HEK293 (cell line): Measurements from ENCODE around the gene CACNA1D.

ENCODE experiments used
- CTCF ChIA-PET: fragments of 350-600 bp; formaldehyde crosslinking; extraction: SDS; loops from one replicate; lab custom pipeline; 2021; ENCODE audit warnings: antibody characterized with exemption; lab: Yijun Ruan, JAX
- POLR2A ChIA-PET: fragments of 300-600 bp; formaldehyde crosslinking; extraction: SDS; loops from one replicate; lab custom pipeline; 2020; ENCODE audit warnings: antibody characterized with exemption, inconsistent platforms; lab: Yijun Ruan, JAX
- H3K27ac ChIP-seq: fragments of 200-500 bp; sonication (Bioruptor generic); 2 replicates; pipeline ENCODE4 v1.5.1; 2014; ENCODE audit warnings: low read depth, low read length, control low read depth, inconsistent platforms; ENCODE audit errors: extremely low read depth
- H3K36me3 ChIP-seq, 2 experiments: fragments of 200-500 bp in 1 of 2; sonication (Bioruptor generic) in 1 of 2; 1 replicate in 1 of 2; 2 replicates in 1 of 2; pipeline ENCODE4 v1.5.1; 2014 to 2017; ENCODE audit warnings: inconsistent platforms in 2 of 2, low read length in 2 of 2; ENCODE audit not compliant: control insufficient read depth in 2 of 2, insufficient read depth in 1 of 2
- H3K4me1 ChIP-seq: fragments of 200-500 bp; sonication (Bioruptor generic); 2 replicates; pipeline ENCODE4 v1.5.1; 2014; ENCODE audit warnings: mild to moderate bottlenecking, low read length, inconsistent platforms; ENCODE audit not compliant: control insufficient read depth, insufficient read depth
- H3K4me3 ChIP-seq: 2 replicates; pipeline ENCODE4 v1.5.1; 2011; ENCODE audit warnings: low read depth, mild to moderate bottlenecking, control low read depth, low read length, moderate library complexity
- H3K9me3 ChIP-seq: fragments of 200-500 bp; sonication (Bioruptor generic); 2 replicates; pipeline ENCODE4 v1.5.1; 2014; ENCODE audit warnings: low read depth, low read length, inconsistent platforms; ENCODE audit not compliant: control insufficient read depth, insufficient read depth
- ELK4 ChIP-seq: IDR thresholded peaks from 2 replicates; pipeline ENCODE4 v1.6.1; 2011; ENCODE audit warnings: mild to moderate bottlenecking, low read depth, low read length, borderline replicate concordance
- GLI2 ChIP-seq: fragments of 450-650 bp; formaldehyde crosslinking; IDR thresholded peaks from 2 replicates; pipeline ENCODE4; 2017; ENCODE audit warnings: missing biosample characterization, missing genetic modification characterization, low read depth, borderline replicate concordance
- GLIS1 ChIP-seq: fragments of 450-650 bp; formaldehyde crosslinking; IDR thresholded peaks from 2 replicates; pipeline ENCODE4 v1.5.1; 2016; ENCODE audit warnings: missing biosample characterization, missing genetic modification characterization
- HIC1 ChIP-seq: fragments of 450-650 bp; formaldehyde crosslinking; IDR thresholded peaks from 2 replicates; pipeline ENCODE4 v1.5.1; 2016; ENCODE audit warnings: missing biosample characterization, missing genetic modification characterization
- MZF1 ChIP-seq: fragments of 450-650 bp; formaldehyde crosslinking; IDR thresholded peaks from 2 replicates; pipeline ENCODE4 v1.5.1; 2017; ENCODE audit warnings: missing biosample characterization, missing genetic modification characterization, borderline replicate concordance
- SP2 ChIP-seq: fragments of 450-650 bp; formaldehyde crosslinking; IDR thresholded peaks from 2 replicates; pipeline ENCODE4 v1.5.1; 2016; ENCODE audit warnings: missing biosample characterization, missing genetic modification characterization
- SP3 ChIP-seq: fragments of 450-650 bp; formaldehyde crosslinking; IDR thresholded peaks from 2 replicates; pipeline ENCODE4 v1.5.1; 2016; ENCODE audit warnings: missing biosample characterization, missing genetic modification characterization
- ZIC2 ChIP-seq: fragments of 450-650 bp; formaldehyde crosslinking; IDR thresholded peaks from 2 replicates; pipeline ENCODE4 v1.5.1; 2016; ENCODE audit warnings: missing biosample characterization, missing genetic modification characterization
- ZNF114 ChIP-seq: fragments of 450-650 bp; formaldehyde crosslinking; IDR thresholded peaks from 2 replicates; pipeline ENCODE4 v1.5.0; 2017; ENCODE audit warnings: missing biosample characterization, missing genetic modification characterization
- ZNF169 ChIP-seq: fragments of 450-650 bp; formaldehyde crosslinking; IDR thresholded peaks from 2 replicates; pipeline ENCODE4 v1.5.1; 2016; ENCODE audit warnings: missing biosample characterization, missing genetic modification characterization
- ZNF248 ChIP-seq: fragments of 450-650 bp; formaldehyde crosslinking; IDR thresholded peaks from 2 replicates; pipeline ENCODE4 v1.5.1; 2017; ENCODE audit warnings: missing biosample characterization, missing genetic modification characterization
- ZNF280D ChIP-seq: fragments of 450-650 bp; formaldehyde crosslinking; IDR thresholded peaks from 2 replicates; pipeline ENCODE4 v1.5.1; 2016; ENCODE audit warnings: missing biosample characterization, missing genetic modification characterization
- ZNF423 ChIP-seq: fragments of 450-650 bp; formaldehyde crosslinking; IDR thresholded peaks from 2 replicates; pipeline ENCODE4 v1.5.1; 2016; ENCODE audit warnings: missing biosample characterization, missing genetic modification characterization
- ZNF560 ChIP-seq: fragments of 450-650 bp; formaldehyde crosslinking; IDR thresholded peaks from 2 replicates; pipeline ENCODE4 v1.5.1; 2017; ENCODE audit warnings: missing biosample characterization, missing genetic modification characterization, borderline replicate concordance
- ZNF654 ChIP-seq: fragments of 450-650 bp; formaldehyde crosslinking; IDR thresholded peaks from 2 replicates; pipeline ENCODE4 v1.5.1; 2016; ENCODE audit warnings: low read depth, missing biosample characterization, missing genetic modification characterization
- ZNF701 ChIP-seq: fragments of 450-650 bp; formaldehyde crosslinking; IDR thresholded peaks from 2 replicates; pipeline ENCODE4 v1.5.1; 2016; ENCODE audit warnings: missing biosample characterization, missing genetic modification characterization
- ZNF777 ChIP-seq: fragments of 450-650 bp; formaldehyde crosslinking; IDR thresholded peaks from 2 replicates; pipeline ENCODE4 v1.5.1; 2017; ENCODE audit warnings: missing biosample characterization, missing genetic modification characterization, borderline replicate concordance
- ZNF830 ChIP-seq: fragments of 450-650 bp; IDR thresholded peaks from 2 replicates; pipeline ENCODE4 v1.5.0; 2018; ENCODE audit warnings: missing biosample characterization, missing genetic modification characterization, low read depth, mild to moderate bottlenecking, moderate library complexity
- ZSCAN30 ChIP-seq: fragments of 450-650 bp; IDR thresholded peaks from 2 replicates; pipeline ENCODE4 v1.5.1; 2018; ENCODE audit warnings: missing biosample characterization, mild to moderate bottlenecking, missing genetic modification characterization, moderate library complexity

The CACNA1D gene

GRCh38 chr3:53513556-53514190 lies 19.3 kb downstream of the CACNA1D start (continued):
- TF ChIP-seq ZNF169 (tag by site-specific recombination) (no peak), ZNF560 (tag by site-specific recombination) (no peak), SP2 (no peak), GLI2 (tag by site-specific recombination) (no peak), ZNF830 (no peak), ZNF114 (tag by site-specific recombination) (no peak), SP3 (tag by site-specific recombination) (no peak), ZNF280D (tag by site-specific recombination) (no peak)
- TF ChIP-seq, all 188 proteins: peak for 0

- H3K4me1 ChIP-seq: no peaks in the 10 kb centered on the region
- no peak overlapping the region for H3K4me3 ChIP-seq
- POLR2A ChIA-PET: no interaction called here
- no peak overlapping the region for H3K27ac ChIP-seq
- no peaks in the 10 kb centered on the region for H3K36me3 ChIP-seq
- CTCF ChIA-PET: interaction anchor here (1.0 kb wide), 1 partner anchor 14 kb away, joined by 5 read pairs; no protein-coding TSS in a partner anchor
- H3K9me3 ChIP-seq: no peaks in the 10 kb centered on the region
- TF ChIP-seq GLIS1 (tag by site-specific recombination) (peak; percentile 86), ZIC2 (tag by site-specific recombination) (peak; percentile 89), ZSCAN30 (tag by site-specific recombination) (no peak), MZF1 (no peak)
Observed at GRCh38 chr3:53516339-53516738, 21.9 kb downstream of the CACNA1D start.

DNA sequence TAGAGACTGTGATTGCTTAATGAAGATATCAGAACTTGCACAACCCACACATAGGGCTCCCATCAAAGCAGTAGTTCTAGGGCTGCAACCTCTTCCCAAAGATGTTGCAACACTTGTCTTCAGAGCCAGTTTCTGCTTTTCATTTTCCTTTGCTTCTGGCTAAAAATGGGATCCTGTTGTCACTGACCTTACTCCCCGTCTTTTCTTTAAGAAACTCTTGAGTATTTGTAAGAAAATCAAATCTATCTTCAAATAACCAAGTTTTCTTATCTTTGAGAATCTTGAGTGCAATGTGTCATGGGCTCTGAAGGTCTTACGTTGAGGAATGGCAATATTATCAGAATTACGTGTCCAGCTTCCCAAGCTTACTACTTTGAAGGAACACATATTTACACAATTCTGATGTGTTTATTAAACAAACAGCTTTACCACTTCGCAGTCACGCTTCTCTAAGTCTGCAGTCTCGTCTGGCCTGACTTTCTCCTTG lies 24.1 kb downstream of the CACNA1D start:
- ChIA-PET POLR2A (no interaction called here), CTCF (interaction anchor here (0.6 to 0.9 kb wide), 2 partner anchors 25 to 190 kb away, joined by 3 to 5 read pairs; no protein-coding TSS in a partner anchor)
- H3K4me1 ChIP-seq: no peaks in the 10 kb centered on the region
- no peak overlapping the region for H3K27ac ChIP-seq
- H3K36me3 ChIP-seq: no peaks in the 10 kb centered on the region
- TF ChIP-seq ZSCAN30 (tag by site-specific recombination) (no peak), ZNF248 (tag by site-specific recombination) (no peak), HIC1 (no peak), ZNF654 (tag by site-specific recombination) (no peak), ZNF423 (tag by site-specific recombination) (no peak), ZNF701 (tag by site-specific recombination) (no peak), ZNF777 (tag by site-specific recombination) (no peak), ELK4 (no peak)
- no peak overlapping the region for H3K4me3 ChIP-seq
- no peaks in the 10 kb centered on the region for H3K9me3 ChIP-seq
